Measurements from ENCODE around the gene SLC47A1.

SLC47A1 gene, protein sequence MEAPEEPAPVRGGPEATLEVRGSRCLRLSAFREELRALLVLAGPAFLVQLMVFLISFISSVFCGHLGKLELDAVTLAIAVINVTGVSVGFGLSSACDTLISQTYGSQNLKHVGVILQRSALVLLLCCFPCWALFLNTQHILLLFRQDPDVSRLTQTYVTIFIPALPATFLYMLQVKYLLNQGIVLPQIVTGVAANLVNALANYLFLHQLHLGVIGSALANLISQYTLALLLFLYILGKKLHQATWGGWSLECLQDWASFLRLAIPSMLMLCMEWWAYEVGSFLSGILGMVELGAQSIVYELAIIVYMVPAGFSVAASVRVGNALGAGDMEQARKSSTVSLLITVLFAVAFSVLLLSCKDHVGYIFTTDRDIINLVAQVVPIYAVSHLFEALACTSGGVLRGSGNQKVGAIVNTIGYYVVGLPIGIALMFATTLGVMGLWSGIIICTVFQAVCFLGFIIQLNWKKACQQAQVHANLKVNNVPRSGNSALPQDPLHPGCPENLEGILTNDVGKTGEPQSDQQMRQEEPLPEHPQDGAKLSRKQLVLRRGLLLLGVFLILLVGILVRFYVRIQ

DNA sequence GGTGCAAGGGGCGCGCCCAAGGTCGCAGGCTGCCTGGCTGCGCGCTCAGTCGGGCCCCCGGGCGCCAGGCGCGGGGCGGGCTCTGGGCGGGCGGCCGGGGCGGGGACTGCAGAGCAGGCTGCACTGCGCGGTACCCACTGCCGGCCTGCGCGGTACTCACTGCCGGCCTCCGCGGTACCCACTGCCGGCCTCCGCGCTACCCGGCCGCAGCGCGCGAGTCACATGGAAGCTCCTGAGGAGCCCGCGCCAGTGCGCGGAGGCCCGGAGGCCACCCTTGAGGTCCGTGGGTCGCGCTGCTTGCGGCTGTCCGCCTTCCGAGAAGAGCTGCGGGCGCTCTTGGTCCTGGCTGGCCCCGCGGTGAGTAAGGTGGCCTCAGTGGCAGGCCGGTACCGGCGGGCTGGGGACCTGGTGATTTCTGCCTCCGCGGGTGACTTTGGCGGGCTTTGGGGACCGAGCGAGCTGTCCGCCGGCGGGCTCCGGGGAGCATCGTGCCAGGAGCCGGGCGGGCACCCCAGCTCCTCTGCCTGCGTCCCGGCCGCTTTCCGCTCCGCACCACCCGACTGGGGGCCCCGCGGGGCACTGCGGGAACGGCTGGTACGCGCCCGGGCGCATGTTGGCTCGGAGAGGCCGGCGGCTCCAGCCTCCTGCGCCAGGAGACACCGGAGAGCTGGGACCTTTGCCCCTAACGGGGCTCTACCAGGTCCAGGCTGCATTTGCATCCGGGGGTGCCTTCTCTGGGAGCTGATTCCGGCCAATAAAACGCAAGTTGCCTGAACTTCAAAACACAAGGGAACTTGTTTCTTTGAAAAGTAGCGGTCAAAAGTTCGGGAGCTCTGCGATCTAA, at the start of gene SLC47A1:
SLC47A1 (plus strand) TSS at position 137 of the 844 bp plus-strand sequence; CDS start at position 223, 86 bp downstream.
- H3K4me3 ChIP-seq (ENCODE audit: low read length in 2 of 2): peak within 1 kb of the TSS; percentile 35 to 54
- no peaks in the 10 kb centered on the region for H3K36me3 ChIP-seq (ENCODE audit: control insufficient read depth in 2 of 2, insufficient read depth in 2 of 2, low read length in 2 of 2)
- H3K9me3 ChIP-seq (ENCODE audit: control insufficient read depth in 2 of 2, low read length in 2 of 2): no peaks in the 10 kb centered on the region
- peak within 1 kb of the TSS in 1 of 2 donors; percentile 21 for H3K9ac ChIP-seq (ENCODE audit: low read depth in 1 of 2, low read length in 2 of 2)
- H3K27ac ChIP-seq (ENCODE audit: low read depth in 2 of 2, low read length in 2 of 2): no peak within 1 kb of the TSS
- peaks cover 8 to 13% of the 10 kb centered on the region in 2 donors for H3K27me3 ChIP-seq (ENCODE audit: control insufficient read depth in 2 of 2, insufficient read depth in 2 of 2, low read length in 2 of 2)
- H3K4me1 ChIP-seq (ENCODE audit: control insufficient read depth in 2 of 2, insufficient read depth in 2 of 2, low read length in 2 of 2): peaks cover 0 to 2% of the 10 kb centered on the region in 2 donors

DNA sequence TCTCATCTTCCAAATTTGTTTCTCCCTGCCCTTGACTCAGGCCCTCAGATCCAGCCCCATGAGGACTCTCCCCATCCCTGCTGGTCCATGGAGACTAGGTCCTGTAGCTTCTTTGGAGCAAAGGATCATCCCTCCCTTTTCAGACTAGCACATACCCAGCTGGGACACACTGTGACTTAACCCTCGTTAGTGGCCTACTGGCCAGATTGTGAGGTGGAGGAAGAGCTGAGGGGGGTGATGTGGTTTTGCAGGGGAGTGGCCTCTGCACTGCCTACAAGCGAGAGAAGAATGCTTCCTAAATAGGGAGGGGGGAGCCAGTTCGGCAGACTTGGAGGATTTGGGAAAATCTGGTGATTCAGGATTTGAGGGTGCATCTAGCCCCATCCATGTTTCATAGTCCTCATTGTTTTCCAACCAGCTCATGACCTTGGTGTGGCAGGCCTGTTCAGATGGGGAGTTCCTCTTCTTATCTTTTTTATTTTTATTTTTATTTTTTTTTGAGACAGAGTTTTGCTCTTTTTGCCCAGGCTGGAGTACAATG, 47.8 kb upstream of the SLC47A1 start:
- H3K36me3 ChIP-seq (ENCODE audit: control insufficient read depth in 2 of 2, insufficient read depth in 2 of 2, low read length in 2 of 2): no peaks in the 10 kb centered on the region
- no peak overlapping the region for H3K27ac ChIP-seq (ENCODE audit: low read depth in 2 of 2, low read length in 2 of 2)
- H3K4me1 ChIP-seq (ENCODE audit: control insufficient read depth in 2 of 2, insufficient read depth in 2 of 2, low read length in 2 of 2): peaks cover 0 to 3% of the 10 kb centered on the region in 2 donors
- no peak overlapping the region for H3K9ac ChIP-seq (ENCODE audit: low read depth in 1 of 2, low read length in 2 of 2)
- no peaks in the 10 kb centered on the region for H3K9me3 ChIP-seq (ENCODE audit: control insufficient read depth in 2 of 2, low read length in 2 of 2)
- H3K4me3 ChIP-seq (ENCODE audit: low read length in 2 of 2): no peak overlapping the region
- H3K27me3 ChIP-seq (ENCODE audit: control insufficient read depth in 2 of 2, insufficient read depth in 2 of 2, low read length in 2 of 2): no peaks in the 10 kb centered on the region

DNA sequence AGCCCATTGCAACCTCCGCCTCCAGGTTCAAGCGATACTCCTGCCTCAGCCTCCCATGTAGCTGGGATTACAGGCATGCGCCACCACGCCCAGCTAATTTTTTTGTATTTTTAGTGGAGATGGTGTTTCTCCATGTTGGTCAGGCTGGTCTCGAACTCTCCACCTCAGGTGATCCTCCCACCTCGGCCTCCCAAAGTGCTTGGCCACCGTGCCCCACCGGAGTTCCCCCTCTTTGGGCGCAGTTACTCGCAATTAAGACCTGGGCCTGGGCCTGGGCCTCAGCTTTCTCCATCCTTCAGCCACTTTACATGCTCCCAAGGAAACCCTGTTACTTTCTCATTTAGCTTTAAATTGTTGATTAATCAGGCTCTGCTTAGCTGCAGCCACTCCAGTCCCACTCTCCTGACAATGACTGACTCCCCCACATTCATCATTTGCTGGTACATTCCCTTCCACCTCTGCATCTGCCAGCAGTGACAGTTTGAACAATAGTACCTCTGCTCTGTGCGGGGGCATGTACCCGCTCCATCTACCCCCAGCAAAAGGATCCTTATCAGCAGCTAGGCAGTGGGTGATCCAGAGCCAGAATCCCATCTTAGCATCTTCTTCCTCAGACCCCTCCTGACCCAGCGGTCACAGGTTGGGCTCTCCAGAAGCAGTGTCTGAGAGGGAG, 47.2 kb upstream of the SLC47A1 start:
- Histone ChIP-seq H3K27me3 (ENCODE audit: control insufficient read depth in 2 of 2, insufficient read depth in 2 of 2, low read length in 2 of 2) (no peaks in the 10 kb centered on the region), H3K27ac (ENCODE audit: low read depth in 2 of 2, low read length in 2 of 2) (no peak overlapping the region), H3K9me3 (ENCODE audit: control insufficient read depth in 2 of 2, low read length in 2 of 2) (no peaks in the 10 kb centered on the region), H3K4me1 (ENCODE audit: control insufficient read depth in 2 of 2, insufficient read depth in 2 of 2, low read length in 2 of 2) (peaks cover 0 to 3% of the 10 kb centered on the region in 2 donors), H3K4me3 (ENCODE audit: low read length in 2 of 2) (no peak overlapping the region), H3K36me3 (ENCODE audit: control insufficient read depth in 2 of 2, insufficient read depth in 2 of 2, low read length in 2 of 2) (no peaks in the 10 kb centered on the region), H3K9ac (ENCODE audit: low read depth in 1 of 2, low read length in 2 of 2) (no peak overlapping the region)

DNA sequence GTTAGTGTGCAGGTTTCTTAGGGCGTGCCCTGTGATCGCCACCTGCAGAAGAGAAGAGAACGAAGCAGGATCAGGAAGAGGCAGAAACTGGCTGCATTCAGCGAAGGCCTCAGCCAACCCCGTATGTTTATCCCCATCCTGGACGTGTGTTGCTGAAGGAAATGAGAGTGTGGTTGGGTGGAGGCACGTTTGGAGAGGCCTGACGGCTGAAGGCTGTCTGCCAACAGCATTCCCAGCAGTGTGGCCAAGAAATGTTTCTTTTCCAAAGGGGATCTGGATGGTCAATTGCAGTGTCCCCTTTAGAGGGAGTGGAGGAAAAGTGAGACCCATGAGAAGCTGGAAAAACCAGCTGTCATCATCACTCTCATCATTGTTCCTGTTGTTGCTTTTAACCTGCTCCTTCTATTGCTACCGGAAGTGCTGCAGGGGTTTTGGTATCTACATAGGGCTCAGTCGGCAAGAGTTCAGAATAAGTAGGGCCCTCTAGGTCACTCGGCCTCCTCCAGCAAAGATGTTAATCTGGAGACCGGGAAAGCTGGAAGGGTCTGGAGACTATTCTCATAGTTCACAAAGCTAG, 46.5 kb upstream of the SLC47A1 start:
- Histone ChIP-seq H3K27me3 (ENCODE audit: control insufficient read depth in 2 of 2, insufficient read depth in 2 of 2, low read length in 2 of 2) (no peaks in the 10 kb centered on the region), H3K36me3 (ENCODE audit: control insufficient read depth in 2 of 2, insufficient read depth in 2 of 2, low read length in 2 of 2) (no peaks in the 10 kb centered on the region), H3K9ac (ENCODE audit: low read depth in 1 of 2, low read length in 2 of 2) (no peak overlapping the region), H3K9me3 (ENCODE audit: control insufficient read depth in 2 of 2, low read length in 2 of 2) (no peaks in the 10 kb centered on the region), H3K4me3 (ENCODE audit: low read length in 2 of 2) (no peak overlapping the region), H3K27ac (ENCODE audit: low read depth in 2 of 2, low read length in 2 of 2) (no peak overlapping the region), H3K4me1 (ENCODE audit: control insufficient read depth in 2 of 2, insufficient read depth in 2 of 2, low read length in 2 of 2) (peaks cover 0 to 3% of the 10 kb centered on the region in 2 donors)

DNA sequence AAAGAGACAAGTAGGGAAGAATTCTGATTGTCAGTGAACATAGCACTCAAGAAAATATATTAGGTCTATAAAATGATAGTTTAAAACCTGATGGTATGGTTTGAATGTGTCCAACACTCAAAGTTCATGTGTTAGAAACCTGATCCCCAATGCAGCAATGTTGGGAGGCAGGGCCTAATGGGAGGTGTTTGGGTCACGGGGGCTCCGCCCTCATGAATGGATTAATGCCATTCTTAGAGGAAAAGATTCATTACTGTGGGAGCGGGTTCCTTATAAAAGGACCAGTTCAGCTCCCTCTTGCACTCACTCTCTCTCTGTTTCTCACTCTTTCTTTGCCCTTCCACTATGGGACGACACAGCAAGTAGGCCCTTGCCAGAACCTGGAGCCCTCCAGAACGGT, 41.5 kb upstream of the SLC47A1 start:
- no peak overlapping the region for H3K4me3 ChIP-seq (ENCODE audit: low read length in 2 of 2)
- H3K9ac ChIP-seq (ENCODE audit: low read depth in 1 of 2, low read length in 2 of 2): no peak overlapping the region
- no peak overlapping the region for H3K27ac ChIP-seq (ENCODE audit: low read depth in 2 of 2, low read length in 2 of 2)
- peaks cover 0 to 2% of the 10 kb centered on the region in 2 donors for H3K4me1 ChIP-seq (ENCODE audit: control insufficient read depth in 2 of 2, insufficient read depth in 2 of 2, low read length in 2 of 2)
- H3K9me3 ChIP-seq (ENCODE audit: control insufficient read depth in 2 of 2, low read length in 2 of 2): no peaks in the 10 kb centered on the region
- no peaks in the 10 kb centered on the region for H3K27me3 ChIP-seq (ENCODE audit: control insufficient read depth in 2 of 2, insufficient read depth in 2 of 2, low read length in 2 of 2)
- no peaks in the 10 kb centered on the region for H3K36me3 ChIP-seq (ENCODE audit: control insufficient read depth in 2 of 2, insufficient read depth in 2 of 2, low read length in 2 of 2)

DNA sequence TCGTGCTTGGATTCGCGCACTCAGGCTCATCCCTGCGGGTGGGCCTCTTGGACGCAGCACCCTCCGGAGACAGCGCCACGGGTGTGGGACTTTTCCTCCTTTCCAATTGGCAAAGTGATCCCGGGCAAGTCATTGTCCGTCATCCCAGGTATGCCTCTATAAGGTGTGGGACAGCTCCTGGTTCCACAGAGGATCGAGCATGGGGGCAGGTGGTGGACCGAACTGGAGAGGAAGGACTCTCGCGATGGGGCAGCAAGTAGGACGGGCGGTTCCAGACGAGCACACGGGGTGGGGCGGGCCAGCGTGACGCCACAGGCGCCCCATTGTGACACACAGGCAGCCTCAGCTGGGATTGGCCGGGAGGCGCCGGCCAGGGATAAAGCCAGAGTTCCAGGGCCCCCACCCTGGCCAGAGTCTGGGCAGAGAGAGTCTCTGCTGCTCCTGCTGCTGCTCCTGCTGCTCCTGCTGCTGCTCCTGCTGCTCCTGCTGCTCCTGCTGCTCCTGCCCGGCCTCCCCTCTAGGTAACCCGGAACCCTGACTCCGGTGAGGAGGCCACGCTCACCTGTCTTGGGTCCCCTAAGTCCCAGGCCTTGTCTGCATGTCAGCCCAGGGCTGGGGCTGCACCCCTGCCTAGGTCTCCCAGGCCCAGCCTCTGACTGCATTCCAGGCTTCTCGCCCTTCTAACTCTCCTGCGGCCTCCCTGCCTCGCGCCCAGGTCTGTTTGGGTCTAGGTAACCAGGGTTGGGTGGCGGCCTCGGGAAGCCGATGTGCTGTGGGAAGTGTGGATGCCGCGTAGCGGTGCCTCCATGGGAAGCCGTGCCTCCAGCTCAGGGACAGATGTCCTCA, 38.5 kb upstream of the SLC47A1 start:
- H3K4me1 ChIP-seq (ENCODE audit: control insufficient read depth in 2 of 2, insufficient read depth in 2 of 2, low read length in 2 of 2): no peaks in the 10 kb centered on the region
- H3K4me3 ChIP-seq (ENCODE audit: low read length in 2 of 2): no peak overlapping the region
- H3K27ac ChIP-seq (ENCODE audit: low read depth in 2 of 2, low read length in 2 of 2): no peak overlapping the region
- no peaks in the 10 kb centered on the region for H3K9me3 ChIP-seq (ENCODE audit: control insufficient read depth in 2 of 2, low read length in 2 of 2)
- no peaks in the 10 kb centered on the region for H3K27me3 ChIP-seq (ENCODE audit: control insufficient read depth in 2 of 2, insufficient read depth in 2 of 2, low read length in 2 of 2)
- no peaks in the 10 kb centered on the region for H3K36me3 ChIP-seq (ENCODE audit: control insufficient read depth in 2 of 2, insufficient read depth in 2 of 2, low read length in 2 of 2)
- H3K9ac ChIP-seq (ENCODE audit: low read depth in 1 of 2, low read length in 2 of 2): no peak overlapping the region

DNA sequence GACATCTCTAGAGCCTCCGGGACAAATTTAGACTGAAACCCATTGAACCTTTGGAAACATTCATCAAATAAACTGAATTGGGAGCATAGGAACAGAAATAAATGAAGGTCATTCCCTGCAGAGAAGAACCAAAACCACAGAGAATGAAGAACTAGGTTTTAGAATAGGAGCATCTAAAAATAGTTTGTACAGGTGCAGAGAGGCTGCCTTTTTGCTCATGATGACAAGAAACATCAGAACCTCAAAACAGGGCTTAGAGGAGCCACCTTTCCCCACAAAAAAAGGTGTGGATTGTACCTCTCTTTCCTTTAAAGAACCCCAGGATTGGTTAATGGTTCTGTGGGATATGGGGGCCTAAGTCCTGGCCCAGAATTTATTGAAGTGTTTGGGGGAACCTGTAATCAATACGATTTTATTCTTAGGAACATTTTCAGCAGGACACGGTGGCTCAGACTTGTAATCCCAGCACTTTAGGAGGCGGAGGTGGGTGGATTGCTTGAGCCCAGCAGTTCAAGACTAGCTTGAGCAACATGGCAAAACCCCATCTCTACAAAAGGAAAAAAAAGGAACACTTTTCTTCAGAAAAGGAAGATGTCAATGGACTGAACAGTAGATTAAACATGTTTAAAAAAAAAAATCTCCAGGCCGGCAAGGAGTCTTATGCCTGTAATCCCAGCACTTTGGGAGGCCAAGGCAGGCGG, 37.7 kb upstream of the SLC47A1 start:
- Histone ChIP-seq H3K4me3 (ENCODE audit: low read length in 2 of 2) (no peak overlapping the region), H3K36me3 (ENCODE audit: control insufficient read depth in 2 of 2, insufficient read depth in 2 of 2, low read length in 2 of 2) (no peaks in the 10 kb centered on the region), H3K27me3 (ENCODE audit: control insufficient read depth in 2 of 2, insufficient read depth in 2 of 2, low read length in 2 of 2) (no peaks in the 10 kb centered on the region), H3K4me1 (ENCODE audit: control insufficient read depth in 2 of 2, insufficient read depth in 2 of 2, low read length in 2 of 2) (no peaks in the 10 kb centered on the region), H3K9me3 (ENCODE audit: control insufficient read depth in 2 of 2, low read length in 2 of 2) (no peaks in the 10 kb centered on the region), H3K27ac (ENCODE audit: low read depth in 2 of 2, low read length in 2 of 2) (no peak overlapping the region), H3K9ac (ENCODE audit: low read depth in 1 of 2, low read length in 2 of 2) (no peak overlapping the region)

DNA sequence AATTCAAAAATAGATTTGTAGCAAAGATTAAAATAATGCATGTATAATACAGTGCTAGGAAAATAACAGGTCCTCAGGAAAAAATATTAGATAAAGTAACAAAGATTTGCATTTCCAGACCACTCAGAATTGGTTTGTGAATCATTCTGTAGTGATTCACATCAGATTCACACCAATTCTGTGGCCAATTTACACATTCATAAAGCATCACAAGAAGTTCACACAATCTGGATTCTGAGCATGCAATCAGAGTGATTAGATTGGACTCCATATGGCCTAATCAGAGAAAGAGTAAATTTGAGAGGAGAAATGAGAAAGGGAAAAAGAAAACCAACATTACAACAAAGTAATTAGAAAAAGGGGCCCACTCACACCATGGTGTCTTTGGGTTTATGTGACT, 36.0 kb upstream of the SLC47A1 start:
- Histone ChIP-seq H3K27ac (ENCODE audit: low read depth in 2 of 2, low read length in 2 of 2) (no peak overlapping the region), H3K4me3 (ENCODE audit: low read length in 2 of 2) (no peak overlapping the region), H3K9ac (ENCODE audit: low read depth in 1 of 2, low read length in 2 of 2) (no peak overlapping the region), H3K36me3 (ENCODE audit: control insufficient read depth in 2 of 2, insufficient read depth in 2 of 2, low read length in 2 of 2) (no peaks in the 10 kb centered on the region), H3K4me1 (ENCODE audit: control insufficient read depth in 2 of 2, insufficient read depth in 2 of 2, low read length in 2 of 2) (no peaks in the 10 kb centered on the region), H3K9me3 (ENCODE audit: control insufficient read depth in 2 of 2, low read length in 2 of 2) (no peaks in the 10 kb centered on the region), H3K27me3 (ENCODE audit: control insufficient read depth in 2 of 2, insufficient read depth in 2 of 2, low read length in 2 of 2) (no peaks in the 10 kb centered on the region)

All from mucosa of rectum (tissue), 2 donors.